ENCODE measurements around the gene RUNX2.
A peak's percentile ranks its signal among the peaks of the same experiment; 100 is the strongest.

RUNX2 gene

DNA sequence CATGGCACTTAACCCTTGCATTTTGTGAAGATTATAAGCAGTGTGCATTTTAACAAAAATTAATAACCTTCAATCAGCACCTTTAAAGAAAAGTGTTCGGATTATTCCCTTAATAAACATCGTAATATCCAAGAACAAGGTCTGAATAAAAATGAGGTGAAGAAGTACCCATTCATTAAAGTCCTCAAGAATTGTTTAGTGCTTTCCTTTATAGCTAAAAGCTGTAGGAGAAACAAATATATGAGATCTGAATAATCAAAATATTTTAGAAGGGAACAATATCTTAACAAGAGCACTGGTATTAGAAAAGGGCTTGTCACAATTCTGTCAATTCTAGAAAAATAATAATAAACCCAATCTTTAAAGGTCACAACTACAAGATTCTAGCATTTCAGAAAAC lies 217.3 kb downstream of the RUNX2 start:
- peaks cover 100% of the 10 kb centered on the region for H3K4me1 ChIP-seq (ENCODE audit: low read depth, poor library complexity, severe bottlenecking)
- peaks cover 9% of the 10 kb centered on the region; the same call in 1 of the 2 replicates for H3K36me3 ChIP-seq (ENCODE audit: insufficient read depth)
- H3K4me3 ChIP-seq (IDR thresholded peaks at IDR 0.05; ENCODE audit: insufficient read depth, low read depth, low read length), result no peak overlapping the region
- H4K20me1 ChIP-seq (ENCODE audit: insufficient read depth), result no peaks in the 10 kb centered on the region
- peaks cover 43% of the 10 kb centered on the region; the same call in 1 of the 2 replicates for H3K79me2 ChIP-seq (ENCODE audit: insufficient read depth, low read depth)
- no peak overlapping the region for H2AFZ ChIP-seq (ENCODE audit: low read depth)
- H3K27ac ChIP-seq, result peak overlapping the region; percentile 46
- peak overlapping the region; percentile 70 for H3K4me2 ChIP-seq
- TF ChIP-seq, protein P1, sequence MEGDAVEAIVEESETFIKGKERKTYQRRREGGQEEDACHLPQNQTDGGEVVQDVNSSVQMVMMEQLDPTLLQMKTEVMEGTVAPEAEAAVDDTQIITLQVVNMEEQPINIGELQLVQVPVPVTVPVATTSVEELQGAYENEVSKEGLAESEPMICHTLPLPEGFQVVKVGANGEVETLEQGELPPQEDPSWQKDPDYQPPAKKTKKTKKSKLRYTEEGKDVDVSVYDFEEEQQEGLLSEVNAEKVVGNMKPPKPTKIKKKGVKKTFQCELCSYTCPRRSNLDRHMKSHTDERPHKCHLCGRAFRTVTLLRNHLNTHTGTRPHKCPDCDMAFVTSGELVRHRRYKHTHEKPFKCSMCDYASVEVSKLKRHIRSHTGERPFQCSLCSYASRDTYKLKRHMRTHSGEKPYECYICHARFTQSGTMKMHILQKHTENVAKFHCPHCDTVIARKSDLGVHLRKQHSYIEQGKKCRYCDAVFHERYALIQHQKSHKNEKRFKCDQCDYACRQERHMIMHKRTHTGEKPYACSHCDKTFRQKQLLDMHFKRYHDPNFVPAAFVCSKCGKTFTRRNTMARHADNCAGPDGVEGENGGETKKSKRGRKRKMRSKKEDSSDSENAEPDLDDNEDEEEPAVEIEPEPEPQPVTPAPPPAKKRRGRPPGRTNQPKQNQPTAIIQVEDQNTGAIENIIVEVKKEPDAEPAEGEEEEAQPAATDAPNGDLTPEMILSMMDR (conservative IDR thresholded peaks at IDR 0.05; ENCODE audit: low read depth, low read length), result no peak
- no peak overlapping the region for H3K9ac ChIP-seq
- no peaks in the 10 kb centered on the region for H3K27me3 ChIP-seq (ENCODE audit: insufficient read depth, low read depth)

GRCh38 chr6:45548657-45549515 lies 220.8 kb downstream of the RUNX2 start:
- Histone ChIP-seq H2AFZ (ENCODE audit: low read depth) (no peak overlapping the region), H3K9ac (peak overlapping the region; percentile 26; the same call in 1 of the 2 replicates), H3K4me3 (IDR thresholded peaks at IDR 0.05; ENCODE audit: insufficient read depth, low read depth, low read length) (no peak overlapping the region), H3K4me1 (ENCODE audit: low read depth, poor library complexity, severe bottlenecking) (peaks cover 97% of the 10 kb centered on the region), H3K36me3 (ENCODE audit: insufficient read depth) (peaks cover 9% of the 10 kb centered on the region; the same call in 1 of the 2 replicates), H3K27ac (peak overlapping the region; percentile 67), H4K20me1 (ENCODE audit: insufficient read depth) (no peaks in the 10 kb centered on the region), H3K27me3 (ENCODE audit: insufficient read depth, low read depth) (no peaks in the 10 kb centered on the region), H3K4me2 (peak overlapping the region; percentile 70), H3K79me2 (ENCODE audit: insufficient read depth, low read depth) (peaks cover 29% of the 10 kb centered on the region; the same call in 1 of the 2 replicates)
- TF ChIP-seq, protein P1 (conservative IDR thresholded peaks at IDR 0.05; ENCODE audit: low read depth, low read length), result no peak

GRCh38 chr6:45552536-45552935 lies 224.4 kb downstream of the RUNX2 start:
- no peak overlapping the region for H3K27ac ChIP-seq
- peaks cover 13% of the 10 kb centered on the region; the same call in 1 of the 2 replicates for H3K79me2 ChIP-seq (ENCODE audit: insufficient read depth, low read depth)
- H3K9ac ChIP-seq, result no peak overlapping the region
- H3K4me2 ChIP-seq, result no peak overlapping the region
- TF ChIP-seq, protein P1 (conservative IDR thresholded peaks at IDR 0.05; ENCODE audit: low read depth, low read length), result no peak
- H3K4me3 ChIP-seq (IDR thresholded peaks at IDR 0.05; ENCODE audit: insufficient read depth, low read depth, low read length), result no peak overlapping the region
- H2AFZ ChIP-seq (ENCODE audit: low read depth), result no peak overlapping the region
- H3K4me1 ChIP-seq (ENCODE audit: low read depth, poor library complexity, severe bottlenecking), result peaks cover 94% of the 10 kb centered on the region
- peaks cover 5% of the 10 kb centered on the region; the same call in 1 of the 2 replicates for H3K36me3 ChIP-seq (ENCODE audit: insufficient read depth)
- no peaks in the 10 kb centered on the region for H3K27me3 ChIP-seq (ENCODE audit: insufficient read depth, low read depth)
- no peaks in the 10 kb centered on the region for H4K20me1 ChIP-seq (ENCODE audit: insufficient read depth)

DNA sequence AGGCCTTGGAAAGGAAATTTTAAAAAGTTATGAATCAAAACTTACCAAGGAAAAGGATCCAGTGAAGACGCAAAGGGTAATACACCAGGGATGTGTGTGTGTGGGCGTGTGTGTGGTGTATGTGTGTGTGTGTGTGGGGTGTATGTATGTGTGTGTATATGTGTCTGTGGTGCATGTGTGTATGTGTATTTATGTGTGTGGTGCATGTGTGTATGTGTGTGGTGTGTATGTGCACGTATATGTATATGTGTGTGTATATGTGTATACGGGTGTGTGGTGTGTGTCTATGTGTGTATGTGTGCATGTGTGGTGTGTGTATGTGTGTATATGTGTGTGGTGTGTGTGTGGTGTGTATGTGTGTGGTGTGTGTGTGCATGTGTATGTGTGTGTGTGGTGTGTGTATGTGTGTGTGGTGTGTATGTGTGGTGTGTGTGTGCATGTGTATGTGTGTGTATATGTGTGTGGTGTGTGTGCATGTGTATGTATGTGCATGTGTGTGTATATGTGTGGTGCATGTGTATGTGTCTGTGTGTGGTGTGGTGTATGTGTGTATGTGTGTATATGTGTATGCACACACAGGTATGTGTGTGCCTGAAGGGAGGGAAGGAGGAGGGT lies 225.7 kb downstream of the RUNX2 start:
- peaks cover 94% of the 10 kb centered on the region for H3K4me1 ChIP-seq (ENCODE audit: low read depth, poor library complexity, severe bottlenecking)
- no peak overlapping the region for H3K27ac ChIP-seq
- TF ChIP-seq, protein P1 (conservative IDR thresholded peaks at IDR 0.05; ENCODE audit: low read depth, low read length), result no peak

More for the DNA sequence above, 225.7 kb downstream of the RUNX2 start:
- H3K4me3 ChIP-seq (IDR thresholded peaks at IDR 0.05; ENCODE audit: insufficient read depth, low read depth, low read length), result no peak overlapping the region
- H3K27me3 ChIP-seq (ENCODE audit: insufficient read depth, low read depth), result no peaks in the 10 kb centered on the region
- no peak overlapping the region for H2AFZ ChIP-seq (ENCODE audit: low read depth)
- H3K4me2 ChIP-seq, result no peak overlapping the region
- H3K9ac ChIP-seq, result no peak overlapping the region
- H4K20me1 ChIP-seq (ENCODE audit: insufficient read depth), result no peaks in the 10 kb centered on the region
- peaks cover 5% of the 10 kb centered on the region; the same call in 1 of the 2 replicates for H3K36me3 ChIP-seq (ENCODE audit: insufficient read depth)
- peaks cover 12% of the 10 kb centered on the region; the same call in 1 of the 2 replicates for H3K79me2 ChIP-seq (ENCODE audit: insufficient read depth, low read depth)
